Esophagus muscularis mucosa (tissue), 4 donors: Measurements from ENCODE around the gene DPF1.

ENCODE experiments used
- EP300 ChIP-seq: sonication (generic); formaldehyde crosslinking; IDR thresholded peaks from one replicate; pipeline ENCODE4 v1.6.1; 2017; ENCODE audit warnings: antibody characterized with exemption
- POLR2A ChIP-seq: fragments of 450-650 bp; IDR thresholded peaks from one replicate; pipeline ENCODE4 v1.6.1; 2017; ENCODE audit warnings: antibody characterized with exemption, moderate library complexity, mild to moderate bottlenecking, low read depth
- TF ChIP-seq, protein P1 (sequence below), 3 experiments: fragments of 200-600 bp in 2 of 3; fragments of 450-650 bp in 1 of 3; sonication (generic) in 2 of 3; IDR thresholded peaks; one replicate each; pipeline ENCODE4 v1.5.1; 2017 to 2019; ENCODE audit warnings: antibody characterized with exemption in 3 of 3, mild to moderate bottlenecking in 2 of 3, moderate library complexity in 1 of 3

DNA sequence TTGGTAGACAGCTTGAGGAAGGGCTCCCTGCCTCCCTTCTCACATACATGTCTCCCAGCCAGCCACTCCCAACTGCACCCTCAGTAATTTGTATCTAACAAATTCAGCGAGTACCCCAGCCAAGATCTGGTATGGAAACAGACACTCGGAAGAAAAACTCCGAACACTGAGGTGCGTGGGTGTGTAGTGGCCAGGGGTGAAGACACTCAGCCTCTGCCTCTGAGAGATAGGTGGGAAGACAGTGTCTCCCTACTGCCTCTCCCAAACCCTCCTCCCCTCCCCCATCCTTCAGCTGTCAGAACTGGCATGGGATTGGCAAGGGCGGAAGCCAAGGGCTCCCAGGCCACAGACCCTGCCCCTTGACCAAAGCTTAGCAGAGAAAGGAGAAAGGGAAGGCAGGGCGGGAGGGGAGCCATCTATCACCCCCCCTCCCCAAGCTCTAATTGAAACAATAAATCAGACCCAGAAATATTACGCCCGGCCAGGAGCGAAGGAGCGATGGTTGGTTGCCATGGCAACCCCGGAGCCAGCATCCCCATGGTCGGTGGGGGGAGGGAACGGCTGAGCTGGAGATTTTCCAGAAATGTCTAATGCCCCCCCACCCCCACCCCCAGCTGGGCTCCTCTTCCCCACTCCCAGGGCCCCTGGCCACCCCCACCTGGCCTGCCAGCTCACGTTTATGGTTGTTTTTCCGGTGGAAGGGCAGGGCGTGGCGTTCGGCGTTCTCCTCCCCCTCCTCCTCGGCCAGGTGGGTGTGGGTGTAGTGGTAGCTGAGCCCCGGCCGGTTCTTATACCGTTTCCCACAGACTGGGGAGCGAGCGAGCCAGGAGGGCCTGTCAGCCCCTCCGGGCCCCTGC is 7.0 kb downstream of the DPF1 start:
- TF ChIP-seq, protein P1, sequence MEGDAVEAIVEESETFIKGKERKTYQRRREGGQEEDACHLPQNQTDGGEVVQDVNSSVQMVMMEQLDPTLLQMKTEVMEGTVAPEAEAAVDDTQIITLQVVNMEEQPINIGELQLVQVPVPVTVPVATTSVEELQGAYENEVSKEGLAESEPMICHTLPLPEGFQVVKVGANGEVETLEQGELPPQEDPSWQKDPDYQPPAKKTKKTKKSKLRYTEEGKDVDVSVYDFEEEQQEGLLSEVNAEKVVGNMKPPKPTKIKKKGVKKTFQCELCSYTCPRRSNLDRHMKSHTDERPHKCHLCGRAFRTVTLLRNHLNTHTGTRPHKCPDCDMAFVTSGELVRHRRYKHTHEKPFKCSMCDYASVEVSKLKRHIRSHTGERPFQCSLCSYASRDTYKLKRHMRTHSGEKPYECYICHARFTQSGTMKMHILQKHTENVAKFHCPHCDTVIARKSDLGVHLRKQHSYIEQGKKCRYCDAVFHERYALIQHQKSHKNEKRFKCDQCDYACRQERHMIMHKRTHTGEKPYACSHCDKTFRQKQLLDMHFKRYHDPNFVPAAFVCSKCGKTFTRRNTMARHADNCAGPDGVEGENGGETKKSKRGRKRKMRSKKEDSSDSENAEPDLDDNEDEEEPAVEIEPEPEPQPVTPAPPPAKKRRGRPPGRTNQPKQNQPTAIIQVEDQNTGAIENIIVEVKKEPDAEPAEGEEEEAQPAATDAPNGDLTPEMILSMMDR (IDR thresholded peaks at IDR 0.05) = no peak
- TF ChIP-seq EP300 (no peak), POLR2A (no peak)
